NK-92 treated with Interleukin-12 subunit alpha and Interleukin-12 subunit beta, amount 100 ng/mL, for 24 hours (cell line): ENCODE data around the gene MKNK1.
A peak's percentile ranks its signal among the peaks of the same experiment; 100 is the strongest.

Source experiments
- DNase-seq: peaks from one replicate; lab custom pipeline; 2025; lab: John Stamatoyannopoulos, UW

MKNK1 gene

DNA sequence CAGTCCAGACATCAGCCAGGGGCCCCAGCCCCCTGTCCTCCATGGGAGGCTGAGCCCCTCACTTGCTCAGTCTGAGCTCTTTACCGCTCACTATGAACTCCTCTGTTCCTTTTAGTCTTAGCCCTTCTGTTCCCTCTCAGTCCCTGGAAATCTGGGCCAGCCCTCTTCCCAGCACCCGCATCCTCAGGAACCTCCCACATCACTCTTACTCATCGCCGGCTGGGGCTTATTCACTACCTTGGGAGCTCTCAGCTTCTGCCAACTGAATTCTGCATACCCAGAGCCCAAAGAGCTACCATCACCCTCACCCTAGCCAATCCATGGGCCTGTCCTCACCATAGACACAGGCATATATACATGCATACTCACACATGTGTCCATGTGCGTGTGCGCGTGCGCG is 64.1 kb downstream of the MKNK1 start:
- no peak for DNase-seq

DNA sequence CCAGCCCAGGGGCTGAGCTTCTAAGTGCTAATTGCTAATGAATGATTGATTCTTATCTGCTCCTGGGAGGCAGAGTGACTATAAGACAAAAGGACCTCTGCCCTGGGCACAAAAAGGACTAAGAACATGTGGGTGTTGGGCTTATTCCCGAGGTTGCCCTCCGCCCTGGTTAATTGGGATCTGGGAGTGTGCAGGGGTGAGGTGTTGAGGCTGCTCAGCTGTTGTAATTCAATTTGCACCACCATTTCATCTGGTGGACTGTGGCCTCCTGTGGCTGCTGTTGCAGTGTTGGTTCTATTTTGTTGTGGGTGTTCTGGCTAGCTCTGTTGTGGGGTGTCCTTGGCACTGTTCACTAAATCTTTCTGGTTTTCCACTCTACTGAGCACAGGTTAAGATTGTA is 65.9 kb downstream of the MKNK1 start:
- no peak for DNase-seq

DNA sequence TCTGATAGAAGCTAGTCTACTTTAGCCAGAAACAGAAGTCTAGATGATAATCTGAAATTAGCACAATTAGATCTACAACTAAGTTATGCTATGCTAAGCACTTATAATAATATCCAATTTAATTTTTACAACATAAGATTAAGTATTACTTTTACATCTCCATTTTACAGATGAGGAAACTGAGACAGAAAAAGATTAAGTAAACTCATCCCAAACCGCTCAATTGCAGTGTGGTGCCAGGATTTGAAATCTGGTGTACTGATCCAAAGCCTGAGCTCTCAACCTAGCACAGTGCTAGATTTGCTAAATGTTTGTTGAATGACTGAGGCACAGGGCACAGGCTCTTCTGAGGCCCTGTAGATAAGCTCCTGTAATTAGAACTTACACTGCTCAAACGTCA is 66.4 kb downstream of the MKNK1 start:
- DNase-seq = no peak

DNA sequence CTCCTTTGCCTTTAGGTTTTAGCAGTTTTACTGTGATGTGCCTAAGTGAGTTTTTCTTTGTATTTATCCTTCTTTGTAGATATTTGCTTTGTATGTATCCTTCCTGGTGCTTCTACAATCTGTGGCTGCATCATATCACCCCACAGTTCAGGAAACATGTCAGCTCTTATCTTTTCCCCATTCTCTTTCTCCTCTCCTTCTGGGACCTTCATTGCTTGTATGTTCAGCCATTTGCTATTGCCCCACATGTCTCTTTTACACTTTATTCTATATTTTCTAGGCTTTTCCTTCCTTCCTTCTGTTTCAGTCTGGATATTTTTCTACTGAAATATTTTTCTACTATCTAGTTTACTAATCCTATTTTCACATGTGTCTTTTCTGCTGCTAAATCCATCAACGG is 67.5 kb downstream of the MKNK1 start:
- DNase-seq = no peak

DNA sequence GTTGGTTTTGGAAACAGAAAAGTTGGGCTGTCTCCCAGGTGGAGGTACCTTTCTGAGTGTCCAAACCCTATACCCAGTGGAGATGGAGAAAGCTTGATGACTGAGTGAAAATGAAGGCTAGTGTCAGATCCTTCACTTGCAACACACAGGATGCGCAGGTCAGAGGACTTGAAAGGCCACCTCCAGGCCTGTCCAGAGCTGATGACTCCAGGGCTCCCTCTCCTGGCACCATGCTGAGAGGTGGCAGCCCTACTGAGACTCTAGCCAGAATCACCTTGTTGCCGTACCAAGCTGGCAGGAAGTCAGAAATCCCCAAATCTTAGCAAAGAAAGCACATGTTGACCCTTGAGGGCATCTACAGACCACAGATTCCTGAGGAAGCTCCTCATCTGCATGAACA is 69.0 kb downstream of the MKNK1 start:
- DNase-seq = peak; percentile 16

DNA sequence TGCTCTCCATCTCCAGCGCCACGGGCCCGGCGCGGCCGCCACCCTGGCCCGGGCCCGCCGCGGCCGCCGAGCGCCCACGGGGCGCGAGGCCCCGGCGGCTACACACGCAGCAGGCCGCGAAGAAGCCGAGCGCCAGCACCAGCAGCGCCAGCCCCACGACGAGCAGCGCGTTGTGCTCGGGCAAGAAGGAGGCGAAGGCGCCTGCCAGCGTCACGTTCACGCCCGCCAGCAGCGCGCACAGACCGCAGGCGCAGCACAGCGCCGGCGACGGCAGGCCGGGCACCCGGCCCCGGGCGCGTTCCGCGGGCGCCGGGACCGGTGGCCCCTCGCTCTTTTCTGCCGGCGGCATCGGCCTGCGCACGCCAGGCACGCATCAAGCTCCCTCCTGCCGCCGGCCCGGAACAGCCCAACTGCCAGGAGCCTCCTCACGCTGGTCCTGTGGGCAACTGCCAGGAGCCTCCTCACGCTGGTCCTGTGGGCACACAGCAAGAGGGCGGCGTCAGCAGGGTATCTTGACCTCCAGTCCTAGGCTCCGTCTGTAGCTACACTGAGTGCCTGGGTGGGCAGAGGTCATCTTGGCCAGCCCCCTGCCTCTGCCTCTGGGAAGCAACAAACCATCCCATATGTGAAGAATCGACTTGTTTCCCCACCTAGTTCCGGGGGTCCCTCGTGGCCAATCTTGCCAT is 70.7 kb downstream of the MKNK1 start:
- no peak for DNase-seq

DNA sequence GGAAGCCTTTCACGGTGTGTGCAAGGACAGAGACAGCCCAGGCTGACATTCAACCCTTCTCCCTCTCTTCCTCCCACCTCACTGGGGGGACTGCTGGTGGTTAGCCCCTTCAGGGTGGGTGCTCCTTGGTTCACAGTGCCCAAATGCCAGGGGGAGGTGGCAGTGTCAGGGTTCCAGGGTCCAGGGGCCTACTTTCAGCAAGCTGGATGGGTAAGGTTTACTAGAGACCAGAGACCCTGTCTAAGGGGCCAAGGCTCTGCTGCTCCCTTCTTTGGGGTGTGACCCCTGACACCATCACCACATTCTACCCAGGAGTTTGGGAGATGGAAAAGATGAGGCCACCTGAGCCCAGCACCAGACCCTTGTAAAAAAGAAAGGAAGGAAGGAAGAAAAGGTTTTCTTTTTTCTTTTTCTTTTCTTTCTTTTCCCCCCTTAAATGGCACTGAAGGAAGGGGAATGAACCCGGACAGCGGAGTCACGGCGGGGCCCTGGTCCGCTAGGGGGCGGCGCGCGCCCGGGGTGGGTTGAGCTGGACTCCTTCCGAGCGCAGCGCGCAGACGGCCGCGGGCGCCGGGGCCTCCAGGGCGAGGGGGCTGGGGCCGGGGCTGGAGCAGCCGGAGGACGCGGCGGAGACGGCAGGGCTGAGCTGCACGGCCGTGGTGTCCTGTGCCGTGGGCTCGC is 71.4 kb downstream of the MKNK1 start:
- DNase-seq = no peak

DNA sequence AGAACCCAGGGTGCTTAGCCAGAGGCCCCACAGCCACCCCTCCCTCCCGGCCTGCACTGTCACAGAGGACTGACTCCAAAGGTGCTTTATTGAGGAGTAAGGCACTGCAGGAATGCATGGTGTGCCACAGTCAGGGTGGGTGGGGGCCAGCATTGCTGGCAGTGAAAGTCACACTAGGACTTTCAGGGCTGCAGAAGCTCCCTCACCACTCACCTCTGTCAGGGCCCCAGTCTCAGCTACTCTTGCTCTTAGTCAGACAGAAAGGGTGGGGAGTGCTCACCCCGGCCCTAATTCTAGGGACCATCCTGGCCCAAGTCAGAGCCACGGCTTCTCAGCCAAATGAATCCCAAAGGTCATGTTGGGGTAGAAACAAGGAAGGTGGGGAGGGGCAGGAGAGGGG is 72.0 kb downstream of the MKNK1 start:
- no peak for DNase-seq

DNA sequence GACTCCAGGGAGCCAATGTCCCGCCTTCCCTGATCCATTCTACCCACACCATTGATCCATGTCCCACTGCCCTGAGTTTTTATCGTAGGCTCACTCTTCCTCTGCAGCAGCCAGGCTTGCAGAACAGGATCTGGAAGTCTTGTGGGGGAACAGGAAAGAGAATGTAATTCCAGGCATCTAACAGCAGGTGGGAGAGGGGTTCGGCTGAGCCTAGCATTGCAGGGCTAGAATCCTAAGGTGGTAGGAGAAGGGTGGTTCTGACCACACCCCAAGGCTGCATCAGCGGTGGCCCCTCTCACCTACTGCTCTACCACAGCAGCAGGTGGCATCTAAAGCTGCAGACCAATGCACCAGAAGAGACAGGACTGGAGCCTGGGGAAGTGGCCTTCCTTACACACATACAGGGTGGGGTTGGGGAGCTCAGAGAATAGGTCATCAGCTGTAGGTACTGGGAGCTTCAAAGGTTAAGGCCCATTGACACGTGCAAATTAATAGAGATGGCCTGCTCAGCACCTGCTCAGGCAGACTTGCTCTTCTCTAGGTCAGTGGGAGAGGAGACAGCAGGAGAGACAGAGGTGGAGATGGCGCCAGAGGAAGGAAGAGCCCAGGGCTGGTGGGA is 73.2 kb downstream of the MKNK1 start:
- DNase-seq = no peak

DNA sequence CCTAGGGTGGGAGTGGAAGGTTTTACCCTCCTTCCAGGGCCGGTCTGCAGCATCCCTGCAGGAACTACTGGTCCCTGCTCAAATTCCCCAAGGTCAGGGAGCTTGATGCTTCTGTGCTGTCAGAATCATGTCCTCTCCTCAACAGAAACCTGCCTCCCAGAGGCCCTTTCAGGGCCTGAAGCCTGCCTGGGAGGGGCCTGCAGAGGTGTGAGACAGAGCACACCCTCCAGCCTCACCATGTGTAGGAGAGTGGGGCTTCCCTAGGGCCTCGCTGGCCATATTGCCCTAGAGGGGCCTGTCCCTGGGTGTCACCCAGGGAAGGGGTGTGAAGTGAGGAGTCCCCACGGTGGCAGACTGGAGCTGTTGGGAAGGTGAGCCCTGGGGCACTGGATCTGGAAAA is 73.8 kb downstream of the MKNK1 start:
- peak; percentile 16 for DNase-seq

DNA sequence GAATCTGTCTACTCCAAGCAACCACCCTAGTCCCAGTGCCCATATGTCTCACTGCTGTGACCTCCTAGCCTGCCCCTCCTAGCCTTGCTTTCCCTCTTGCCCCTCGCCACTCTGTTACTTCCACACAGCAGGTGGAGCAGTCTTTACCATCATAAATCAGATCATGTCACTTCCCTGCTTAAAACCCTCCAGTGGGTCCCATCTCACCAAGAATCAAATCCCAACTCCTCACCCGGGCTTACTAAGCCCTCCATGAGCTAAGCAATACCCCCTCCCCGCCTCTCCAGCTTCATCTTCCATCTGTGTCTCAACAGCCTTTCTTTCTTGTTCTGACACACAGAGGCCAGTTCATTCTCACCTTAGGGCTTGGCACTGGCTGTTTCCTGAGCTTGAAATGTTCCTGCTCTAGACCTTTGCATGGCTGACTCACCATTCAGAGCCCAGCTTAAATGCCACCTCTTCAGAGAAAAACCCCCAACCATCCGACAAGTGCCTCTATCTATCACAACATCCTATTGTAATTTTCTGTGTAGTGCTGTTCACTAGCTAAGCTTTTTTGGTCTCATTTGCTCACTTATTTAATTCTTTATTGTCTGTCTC is 74.9 kb downstream of the MKNK1 start:
- peak; percentile 35 for DNase-seq

DNA sequence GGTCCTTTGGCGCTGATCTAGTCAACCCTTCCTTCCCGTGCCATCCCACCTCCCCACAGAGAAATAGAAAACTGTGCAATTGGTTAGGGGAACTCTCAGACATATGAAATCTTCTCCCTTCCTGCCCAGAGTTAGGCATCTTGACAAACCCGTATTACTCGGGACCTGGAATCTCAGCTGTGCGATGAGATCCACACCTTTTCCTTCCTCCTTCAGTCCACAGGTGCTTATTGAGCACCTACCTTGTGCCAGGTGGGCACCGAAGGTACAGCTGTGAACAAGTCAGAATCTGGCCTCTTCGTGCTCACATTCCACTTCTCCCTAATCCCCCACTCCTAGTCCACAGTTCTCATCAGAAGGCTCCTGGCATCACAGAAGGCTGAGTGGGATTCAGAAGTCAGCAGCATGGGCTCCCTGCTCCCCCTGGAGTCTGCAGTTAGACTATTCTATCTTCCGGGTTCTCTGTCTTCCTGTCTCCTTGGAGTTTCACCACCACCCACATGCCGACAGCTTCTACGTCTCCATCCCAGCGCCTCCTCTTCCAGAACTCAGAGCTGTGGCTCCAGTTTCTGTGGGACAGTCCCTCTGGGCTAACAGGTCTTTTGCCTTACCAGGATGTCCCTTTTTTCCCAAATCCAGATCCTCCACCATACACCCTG is 75.6 kb downstream of the MKNK1 start:
- DNase-seq = no peak

DNA sequence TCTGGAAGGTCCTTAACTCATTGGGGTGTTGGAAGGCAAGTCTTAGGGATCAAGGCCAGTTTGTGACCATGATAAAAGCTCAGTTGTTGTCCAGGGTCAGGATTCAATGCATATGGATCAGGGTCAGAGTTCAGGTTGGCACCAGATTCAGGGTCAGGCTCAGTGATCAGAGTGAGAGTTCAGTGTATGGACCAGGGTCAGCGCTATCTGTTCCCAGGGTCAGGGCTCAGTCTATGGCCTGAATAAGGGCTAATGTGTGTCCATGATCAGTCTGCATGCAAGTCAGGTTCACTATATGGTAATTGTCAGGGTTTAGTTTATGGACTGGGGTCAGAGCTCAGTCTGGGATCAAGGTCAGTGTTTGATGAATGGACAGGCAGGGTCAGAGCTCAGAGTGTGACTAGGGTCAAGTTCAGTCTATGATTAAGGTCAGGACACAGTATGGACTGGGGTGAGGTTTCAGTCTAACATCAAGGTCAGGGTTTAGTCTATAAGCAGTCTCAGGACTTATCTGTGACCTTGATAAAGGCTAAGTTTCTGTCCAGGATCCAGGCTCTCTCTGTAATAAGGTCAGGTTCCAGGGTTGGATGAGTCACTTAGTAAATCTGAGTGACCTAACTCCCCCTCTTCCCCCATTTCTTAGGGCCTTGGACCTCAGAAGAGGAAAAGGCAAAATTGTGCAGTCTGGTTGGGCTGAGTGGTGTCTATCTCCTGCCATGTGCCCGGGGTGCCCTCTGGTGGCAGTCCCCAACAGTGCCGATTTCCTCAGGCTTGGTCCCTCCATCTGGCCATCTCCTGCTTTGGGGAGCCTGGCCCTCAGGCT is 76.4 kb downstream of the MKNK1 start:
- DNase-seq = peak; percentile 62

DNA sequence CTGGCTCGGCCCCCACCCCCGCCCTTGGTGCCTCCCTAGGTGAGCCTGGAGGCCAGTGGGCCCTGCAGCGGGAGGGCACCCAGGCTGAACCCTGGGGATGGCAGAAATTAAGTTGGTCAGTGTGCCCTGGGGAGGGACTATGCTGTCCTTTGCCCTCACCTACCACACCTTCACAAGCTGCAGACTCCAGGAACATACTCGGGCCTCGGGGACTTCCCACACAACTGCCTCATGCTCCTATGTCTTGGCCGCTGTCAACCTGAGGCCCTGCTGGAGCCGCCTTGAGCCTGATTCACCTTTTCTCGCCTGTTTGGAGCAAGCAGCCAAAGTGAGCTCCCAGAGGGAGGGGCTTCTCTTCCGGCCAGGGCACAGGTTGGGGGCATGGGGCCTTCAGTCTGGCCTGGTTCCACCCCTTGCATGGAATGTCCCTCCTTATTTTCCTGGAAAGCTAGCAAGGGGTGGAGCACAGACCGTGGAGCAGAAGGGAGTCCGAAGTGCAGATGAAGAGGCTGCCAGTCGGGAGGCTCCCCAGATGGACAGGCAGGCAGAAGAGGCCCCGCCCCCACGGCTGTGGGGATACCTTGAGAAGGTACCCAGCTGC is 77.3 kb downstream of the MKNK1 start:
- no peak for DNase-seq

DNA sequence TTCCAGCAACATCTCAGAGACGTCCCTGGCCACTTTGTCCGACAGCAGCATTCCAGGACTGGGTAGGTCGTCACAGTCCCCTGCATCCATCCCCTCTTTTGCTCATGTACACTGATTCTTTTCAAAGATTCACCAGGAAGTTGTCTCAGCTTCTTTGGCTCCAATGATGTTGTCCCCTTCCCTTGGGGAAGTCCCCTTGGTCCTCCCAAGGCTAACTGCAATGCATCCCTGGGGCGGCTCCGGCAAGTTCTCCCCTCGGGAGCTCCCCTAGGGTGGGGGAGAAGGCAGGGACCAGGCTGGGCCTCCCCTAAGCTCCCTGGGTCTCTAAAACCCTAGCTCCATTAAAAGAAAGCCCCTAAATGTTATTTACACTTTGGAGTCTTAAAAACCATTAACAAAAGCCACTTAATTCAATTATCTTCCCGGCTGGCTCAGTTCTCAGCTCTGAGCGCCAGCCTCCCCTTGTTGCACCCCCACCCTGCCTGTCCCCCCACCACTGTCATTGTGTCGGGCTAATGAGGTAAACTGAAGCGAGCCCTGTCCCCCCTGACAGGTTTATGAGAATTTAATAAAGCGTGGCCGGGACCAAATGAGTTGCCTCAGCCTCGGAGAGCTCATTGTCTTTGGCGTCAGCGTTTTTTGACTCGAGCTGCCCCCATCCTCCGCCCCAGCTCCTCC is 77.9 kb downstream of the MKNK1 start:
- no peak for DNase-seq

DNA sequence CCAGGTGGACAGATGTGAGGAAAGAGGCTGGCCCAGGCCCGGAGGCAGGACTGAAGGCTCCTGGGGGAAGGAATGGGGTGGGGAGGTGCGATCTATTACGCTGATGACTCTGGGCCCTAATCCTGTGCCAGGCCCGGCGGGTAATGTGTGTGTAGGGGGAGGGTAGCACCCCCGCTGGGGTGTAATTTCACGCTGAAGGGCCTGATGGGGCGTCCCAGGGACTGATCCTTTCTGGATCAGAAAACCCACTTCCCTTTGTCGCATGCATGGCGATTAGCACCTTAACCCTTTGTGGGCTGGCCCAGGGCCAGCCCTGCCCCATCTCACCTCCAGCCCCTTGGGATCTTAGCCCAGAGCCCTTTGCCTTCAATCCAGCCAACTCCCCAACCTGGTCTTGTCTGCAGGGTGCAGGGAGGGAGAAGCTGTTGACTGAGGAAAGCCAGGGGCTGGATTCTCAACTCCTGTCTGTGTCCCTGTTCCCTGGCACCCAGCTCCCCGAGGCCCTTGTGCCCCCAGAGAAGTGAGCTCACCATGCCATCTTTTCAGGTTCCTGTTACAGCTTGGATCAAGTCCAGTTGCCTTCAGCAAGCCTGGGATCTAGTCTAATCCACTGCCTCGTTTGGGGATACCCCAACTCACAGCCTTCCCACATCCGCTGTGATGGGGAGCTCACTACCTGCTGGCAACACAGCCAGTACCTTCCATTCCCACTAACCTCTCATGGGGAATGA is 78.7 kb downstream of the MKNK1 start:
- no peak for DNase-seq

DNA sequence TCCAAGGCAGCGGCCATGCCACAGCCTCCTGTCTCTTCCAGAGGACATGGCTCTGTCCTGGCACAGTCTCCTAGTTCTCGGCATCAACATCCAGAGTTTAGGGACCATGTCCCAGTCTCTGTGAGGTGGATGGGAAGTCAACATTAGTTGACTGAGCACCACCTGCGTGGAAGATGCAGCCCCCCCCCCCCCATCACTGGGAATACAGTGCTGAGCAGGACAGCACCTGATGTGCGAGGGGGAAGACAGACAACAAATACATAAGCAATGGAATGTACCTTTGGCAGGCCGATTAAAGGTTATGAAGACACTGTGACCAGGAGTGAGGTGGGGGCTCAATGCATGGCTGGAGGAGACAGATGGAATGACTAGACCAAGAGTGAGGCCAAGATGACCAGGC is 79.2 kb downstream of the MKNK1 start:
- DNase-seq = no peak

DNA sequence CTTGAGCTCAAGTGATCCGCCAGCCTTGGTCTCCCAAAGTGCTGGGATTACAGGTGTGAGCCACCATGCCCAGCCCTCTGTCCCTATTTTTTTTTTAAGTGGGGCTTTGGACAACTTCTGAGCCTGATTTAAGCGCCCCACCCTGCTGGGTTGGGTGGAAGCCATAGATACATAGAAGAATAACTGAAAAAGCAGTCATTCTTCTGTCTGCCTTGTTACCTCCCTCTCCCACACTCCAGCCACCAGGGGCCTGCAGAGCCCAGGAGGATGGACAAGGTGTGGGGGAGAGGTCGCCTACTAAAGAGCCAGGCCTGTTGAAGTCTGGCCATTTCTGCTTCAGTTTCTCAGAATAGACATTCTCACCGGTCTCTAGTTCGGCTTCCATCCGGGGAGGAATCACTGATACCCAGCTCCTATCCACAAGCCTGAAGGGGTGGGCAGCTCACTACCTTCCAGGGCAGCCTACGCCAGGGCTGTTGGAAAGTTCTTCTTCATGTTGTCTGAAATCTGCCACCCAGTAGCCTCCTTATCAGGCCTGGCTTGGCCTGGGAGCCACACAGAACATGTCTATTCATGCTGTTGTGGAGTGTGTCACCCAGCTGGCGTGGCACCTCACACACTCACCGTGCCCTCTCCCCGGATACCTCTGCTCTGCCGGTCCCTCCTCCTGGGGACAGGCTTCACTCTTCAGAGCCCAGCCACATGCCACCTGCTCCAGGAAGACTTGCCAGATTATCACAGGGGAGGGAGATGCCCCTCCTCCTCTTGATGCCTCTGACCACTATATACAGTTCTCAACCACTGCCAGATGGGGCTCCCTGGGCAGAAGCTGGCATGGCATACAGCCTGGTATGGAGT is 80.3 kb downstream of the MKNK1 start:
- no peak for DNase-seq

DNA sequence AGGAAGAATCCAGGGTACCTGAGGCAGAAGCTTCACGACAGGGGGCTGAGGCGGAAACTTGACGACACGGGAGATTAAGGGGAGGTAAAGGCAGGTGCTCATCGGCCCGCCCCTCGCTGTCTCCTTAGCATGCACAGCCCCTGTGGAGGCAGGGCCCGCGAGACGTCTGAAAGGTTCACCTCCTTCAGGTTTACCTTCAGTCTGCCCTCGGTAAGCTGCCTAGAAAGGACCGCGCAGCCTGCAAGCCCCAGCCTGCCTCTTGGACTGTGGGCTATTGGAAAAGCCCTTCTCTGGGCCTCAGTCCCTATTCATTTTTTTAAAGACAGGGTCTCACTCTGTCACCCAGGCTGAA is 81.1 kb downstream of the MKNK1 start:
- DNase-seq = no peak
